DND-41 (cell line): ENCODE measurements around the gene SLC24A3.

Source experiments
- EZH2 ChIP-seq: IDR thresholded peaks from 3 replicates; pipeline ENCODE4 v1.6.1; 2012; ENCODE audit warnings: borderline replicate concordance, low read depth, mild to moderate bottlenecking, moderate library complexity, low read length, inconsistent platforms; ENCODE audit not compliant: severe bottlenecking
- TF ChIP-seq, protein P1 (sequence below): IDR thresholded peaks from 2 replicates; pipeline ENCODE4 v1.5.1; 2012; ENCODE audit warnings: borderline replicate concordance, low read length, moderate library complexity, mild to moderate bottlenecking; ENCODE audit not compliant: poor library complexity, severe bottlenecking; ENCODE audit errors: extremely low read depth

DNA sequence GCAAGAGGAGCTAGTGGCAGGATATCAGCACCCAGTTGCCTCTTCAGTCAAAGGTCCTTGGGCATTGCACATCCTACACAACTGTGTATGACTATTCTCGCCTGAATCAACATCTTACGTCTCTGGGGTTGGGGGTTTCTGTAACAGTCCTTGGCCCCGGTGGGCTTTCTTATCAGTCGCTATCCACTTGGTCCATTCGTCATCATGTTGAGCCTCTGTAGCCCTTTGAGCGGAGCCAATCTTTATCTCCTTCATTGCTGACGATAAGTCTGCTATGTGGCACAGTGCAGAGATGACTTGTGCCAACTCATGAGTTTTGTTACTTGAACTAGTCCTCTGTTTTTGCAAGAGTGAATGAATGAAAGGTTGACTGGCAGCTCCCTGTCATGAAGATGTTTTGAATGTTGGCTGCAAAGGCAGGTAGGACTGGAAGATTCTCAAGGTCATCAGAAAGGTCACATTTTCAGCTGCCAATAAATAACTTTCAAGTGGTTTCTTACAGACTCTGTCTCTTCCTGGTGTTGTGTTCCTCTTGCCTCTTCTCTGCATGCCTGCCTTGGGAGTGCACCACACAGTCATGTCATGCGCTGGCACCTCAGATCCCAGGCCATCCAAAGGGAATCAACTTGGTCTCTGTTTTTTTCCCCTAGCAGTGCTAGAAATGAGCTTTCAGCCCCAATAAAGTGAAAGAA lies 238.9 kb downstream of the SLC24A3 start:
- TF ChIP-seq, protein P1, sequence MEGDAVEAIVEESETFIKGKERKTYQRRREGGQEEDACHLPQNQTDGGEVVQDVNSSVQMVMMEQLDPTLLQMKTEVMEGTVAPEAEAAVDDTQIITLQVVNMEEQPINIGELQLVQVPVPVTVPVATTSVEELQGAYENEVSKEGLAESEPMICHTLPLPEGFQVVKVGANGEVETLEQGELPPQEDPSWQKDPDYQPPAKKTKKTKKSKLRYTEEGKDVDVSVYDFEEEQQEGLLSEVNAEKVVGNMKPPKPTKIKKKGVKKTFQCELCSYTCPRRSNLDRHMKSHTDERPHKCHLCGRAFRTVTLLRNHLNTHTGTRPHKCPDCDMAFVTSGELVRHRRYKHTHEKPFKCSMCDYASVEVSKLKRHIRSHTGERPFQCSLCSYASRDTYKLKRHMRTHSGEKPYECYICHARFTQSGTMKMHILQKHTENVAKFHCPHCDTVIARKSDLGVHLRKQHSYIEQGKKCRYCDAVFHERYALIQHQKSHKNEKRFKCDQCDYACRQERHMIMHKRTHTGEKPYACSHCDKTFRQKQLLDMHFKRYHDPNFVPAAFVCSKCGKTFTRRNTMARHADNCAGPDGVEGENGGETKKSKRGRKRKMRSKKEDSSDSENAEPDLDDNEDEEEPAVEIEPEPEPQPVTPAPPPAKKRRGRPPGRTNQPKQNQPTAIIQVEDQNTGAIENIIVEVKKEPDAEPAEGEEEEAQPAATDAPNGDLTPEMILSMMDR, result no peak
- TF ChIP-seq EZH2, result no peak
